Activated CD4-positive, alpha-beta T cell treated with anti-CD3 and anti-CD28 coated beads, Interleukin-2, amount 50 U/mL, for 1 hour (primary cell): ENCODE measurements around the gene SMIM21.

ENCODE experiments used
- DNase-seq: peaks from one replicate; pipeline ENCODE4 v3.0.0-alpha.2; 2020

Gene SMIM21

DNA sequence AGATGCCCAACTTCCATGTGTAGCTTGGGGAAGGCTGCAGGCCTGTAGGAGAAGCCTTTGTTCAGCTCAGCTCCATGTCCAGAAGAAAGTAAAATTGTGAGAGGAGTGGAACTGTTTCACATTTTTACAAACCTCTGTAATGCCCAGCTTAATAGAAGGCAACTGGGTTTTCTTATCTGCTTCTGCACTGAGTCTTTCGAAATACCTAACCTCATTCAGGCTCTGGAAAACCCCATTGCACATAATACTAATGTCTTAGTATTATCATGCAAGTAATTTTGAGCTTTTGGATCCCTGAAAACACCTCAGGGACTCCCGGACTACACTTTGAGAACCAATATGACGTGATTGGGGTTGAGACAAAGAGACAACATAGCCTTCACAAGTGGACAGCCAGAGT lies 5.8 kb downstream of the SMIM21 start:
- DNase-seq, result no peak

DNA sequence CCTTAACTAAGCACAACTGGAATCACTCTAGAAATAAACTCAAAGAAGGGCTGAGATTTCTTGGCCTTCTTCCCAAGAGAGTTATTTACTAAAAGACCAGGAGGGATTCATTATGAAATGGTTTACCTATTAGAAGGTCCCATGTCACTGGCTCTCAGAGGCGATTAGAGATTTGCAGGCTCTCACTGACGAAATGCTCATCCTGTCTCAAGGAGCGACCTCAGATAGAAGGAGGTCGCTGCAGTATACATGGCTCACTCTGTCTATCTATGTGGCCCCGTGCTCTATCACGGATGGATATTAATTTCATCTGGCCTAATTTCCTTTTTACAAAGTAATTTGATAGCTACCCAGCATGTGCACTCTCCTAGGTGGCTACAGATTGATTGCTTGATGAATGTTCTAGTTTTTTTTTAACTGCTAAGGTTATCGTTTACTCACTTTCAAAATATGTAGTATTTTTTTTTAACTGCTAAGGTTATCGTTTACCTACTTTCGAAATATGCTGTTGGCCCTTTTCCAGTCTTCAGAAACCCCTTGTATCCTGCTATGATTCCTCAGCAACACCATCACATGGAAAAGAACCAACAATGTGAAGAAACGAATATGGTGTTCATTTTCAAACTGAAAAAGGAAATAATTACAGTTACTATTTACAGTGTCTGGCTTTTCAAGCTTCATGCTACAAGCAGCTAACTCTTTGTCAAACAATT lies 9.1 kb downstream of the SMIM21 start:
- DNase-seq, result no peak

DNA sequence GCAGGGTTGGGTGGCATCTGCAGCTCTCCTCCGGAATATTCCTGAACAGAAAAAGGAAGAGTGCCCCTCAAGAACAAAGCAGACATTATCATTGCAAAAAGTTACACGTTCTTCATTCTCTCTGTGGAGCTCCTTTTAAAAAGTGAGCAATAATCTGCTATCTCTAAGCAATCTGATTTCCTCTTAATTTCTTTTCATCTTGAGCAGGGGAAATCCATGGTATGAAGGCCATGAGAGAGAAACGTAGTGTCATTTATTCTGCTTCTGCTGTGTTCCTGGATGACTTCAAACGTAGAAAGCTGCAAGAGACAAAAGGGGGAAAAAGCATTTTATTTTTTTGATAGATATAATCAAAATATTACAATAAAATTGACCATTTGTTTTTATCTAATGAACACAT lies 16.9 kb downstream of the SMIM21 start:
- no peak for DNase-seq

GRCh38 chr18:75409806-75410205 lies 17.7 kb downstream of the SMIM21 start:
- DNase-seq, result no peak

GRCh38 chr18:75408554-75409506 lies 18.7 kb downstream of the SMIM21 start:
- DNase-seq, result no peak

DNA sequence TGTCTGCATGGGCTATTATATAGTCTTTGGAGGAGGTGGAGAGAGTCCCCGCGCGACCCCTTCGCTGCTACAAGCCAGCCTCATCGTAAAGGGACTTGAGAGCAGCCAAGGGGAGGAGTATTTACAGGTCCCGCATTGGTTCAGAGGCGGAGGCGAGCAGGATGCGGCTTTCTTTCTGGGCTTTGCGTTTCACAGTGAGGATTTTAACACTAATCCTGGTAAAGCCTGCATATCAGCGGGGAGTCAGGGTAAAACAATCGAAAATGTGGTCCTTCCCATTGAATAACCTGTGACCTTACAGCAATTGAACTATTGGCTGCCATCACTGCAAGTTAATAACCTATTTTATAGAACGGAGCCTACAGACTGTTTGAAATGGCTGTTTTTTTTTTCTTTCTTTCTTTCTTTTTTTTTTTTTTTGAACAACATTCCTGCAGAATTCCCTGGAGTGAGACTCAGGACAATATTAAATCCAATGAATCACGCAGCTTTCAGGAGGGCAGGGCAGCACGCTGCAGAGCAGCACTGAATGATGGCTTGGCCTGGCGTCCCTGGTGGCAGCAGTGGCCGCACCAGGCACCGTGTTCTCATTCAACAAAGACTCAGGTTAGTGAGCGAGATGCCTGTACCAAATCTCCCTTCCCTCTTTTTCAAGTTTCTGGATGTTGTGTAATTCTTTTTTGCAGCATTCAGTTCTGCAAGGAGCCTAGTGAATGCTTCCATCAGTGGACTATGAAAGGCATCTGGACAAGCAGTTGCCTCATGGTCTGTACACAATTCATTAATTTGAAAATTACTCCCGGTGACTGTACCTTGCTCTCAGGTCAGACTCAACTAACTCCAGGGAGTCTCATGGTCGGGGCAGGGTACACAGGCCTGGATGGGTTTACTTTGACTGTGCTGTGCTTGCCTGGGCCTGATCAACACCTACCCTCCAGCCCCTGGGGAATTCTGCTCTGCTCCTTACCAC lies 19.8 kb downstream of the SMIM21 start:
- DNase-seq, result no peak

- no peak for DNase-seq
These were observed 20.7 kb downstream of the SMIM21 start for GRCh38 chr18:75406491-75407445.

DNA sequence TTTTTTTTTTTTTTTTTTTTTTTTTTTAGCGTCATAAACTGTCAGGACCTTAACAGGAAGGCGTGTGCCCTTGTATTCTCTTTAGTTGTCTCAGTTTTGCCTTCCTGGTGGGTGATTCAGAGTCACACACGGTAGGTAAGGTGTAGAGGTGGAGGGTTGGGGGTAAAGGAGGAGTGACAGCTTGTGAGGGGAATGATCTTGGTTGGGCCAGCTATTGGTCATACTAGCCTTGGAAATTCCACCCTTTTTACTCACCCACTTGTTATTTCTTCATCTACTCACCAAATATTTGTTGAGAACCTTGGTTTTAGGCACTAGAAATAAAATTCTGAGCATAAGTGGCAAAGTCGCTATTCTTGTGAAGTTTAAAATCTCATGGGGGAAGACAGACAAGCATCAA lies 22.2 kb downstream of the SMIM21 start:
- DNase-seq, result no peak

DNA sequence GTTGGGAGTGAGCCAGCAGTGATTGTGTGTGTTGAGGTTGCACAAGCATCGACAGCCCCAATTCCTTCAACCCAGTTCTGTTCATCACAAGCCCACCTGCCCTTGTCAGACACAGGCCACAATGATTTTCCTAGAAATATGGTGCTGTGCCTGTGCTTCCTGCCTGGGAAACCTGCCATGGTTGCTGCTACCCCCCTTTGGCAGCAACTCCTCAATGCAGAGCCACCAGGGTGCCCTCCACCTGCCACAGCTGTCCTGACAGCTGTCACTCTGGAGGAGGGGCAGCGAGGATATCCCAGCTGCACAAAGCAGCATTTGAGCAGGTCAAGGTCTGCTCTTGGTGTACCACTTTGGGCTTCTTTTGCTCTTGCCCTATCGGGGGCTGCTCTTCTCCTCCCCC lies 27.1 kb downstream of the SMIM21 start:
- DNase-seq, result no peak

GRCh38 chr18:75395137-75395536 lies 32.4 kb downstream of the SMIM21 start:
- no peak for DNase-seq

DNA sequence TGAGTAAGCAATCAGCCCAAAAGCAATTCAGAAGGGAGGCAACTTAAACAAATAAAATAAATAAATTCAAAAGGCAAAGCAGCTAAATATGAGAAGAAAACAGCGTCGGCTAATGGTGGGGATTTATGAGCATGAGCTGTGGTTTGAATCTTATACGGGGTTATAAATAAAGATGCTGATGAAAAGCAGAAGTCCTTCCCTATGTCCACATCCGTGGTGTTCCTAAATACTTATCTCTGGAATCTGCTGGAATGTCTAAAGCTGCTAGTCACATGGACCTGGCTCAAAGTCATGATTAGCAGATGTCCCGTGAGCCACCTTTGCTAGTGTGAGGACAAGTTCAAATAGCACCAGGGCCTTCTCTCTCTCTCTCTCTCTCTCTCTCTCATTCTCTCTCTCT lies 33.8 kb downstream of the SMIM21 start:
- no peak for DNase-seq

DNA sequence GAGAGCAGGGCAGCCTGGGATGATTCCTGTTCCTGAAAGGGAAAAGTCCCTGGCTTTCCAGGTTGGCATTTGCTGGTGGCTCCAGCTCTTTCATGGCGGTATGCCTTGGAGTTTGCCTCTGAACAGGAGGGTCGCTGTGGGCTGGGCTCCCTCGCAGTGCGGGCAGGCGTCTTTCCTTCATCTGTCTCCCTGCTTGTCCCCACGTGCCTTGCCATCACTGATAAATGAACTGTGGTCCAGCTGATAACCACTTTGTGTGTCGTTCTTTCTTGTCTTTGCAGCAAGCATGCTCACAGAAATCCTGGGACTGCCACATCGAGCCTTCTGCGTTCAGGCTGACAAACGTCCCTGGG lies 35.3 kb downstream of the SMIM21 start:
- no peak for DNase-seq

GRCh38 chr18:75391279-75392225 lies 36.0 kb downstream of the SMIM21 start:
- no peak for DNase-seq

DNA sequence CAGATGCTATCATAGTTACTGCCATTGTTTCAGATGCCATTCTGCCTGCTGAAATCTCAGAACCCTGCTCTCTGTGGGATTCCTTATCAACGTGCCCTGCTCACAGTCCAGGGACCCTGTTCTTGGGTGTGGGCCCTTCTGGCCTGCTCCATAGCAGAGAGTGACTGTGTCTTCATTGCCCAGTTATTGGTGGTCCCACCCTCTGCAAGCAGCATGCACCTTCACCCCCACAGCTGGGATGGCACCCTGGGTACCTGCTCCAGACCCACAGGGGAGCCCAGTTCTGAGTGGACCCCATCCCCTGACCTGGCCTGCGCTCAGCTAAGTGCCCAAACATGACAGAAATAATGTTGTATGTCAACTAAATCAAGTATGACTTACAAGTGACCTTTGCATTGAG lies 36.6 kb downstream of the SMIM21 start:
- no peak for DNase-seq

DNA sequence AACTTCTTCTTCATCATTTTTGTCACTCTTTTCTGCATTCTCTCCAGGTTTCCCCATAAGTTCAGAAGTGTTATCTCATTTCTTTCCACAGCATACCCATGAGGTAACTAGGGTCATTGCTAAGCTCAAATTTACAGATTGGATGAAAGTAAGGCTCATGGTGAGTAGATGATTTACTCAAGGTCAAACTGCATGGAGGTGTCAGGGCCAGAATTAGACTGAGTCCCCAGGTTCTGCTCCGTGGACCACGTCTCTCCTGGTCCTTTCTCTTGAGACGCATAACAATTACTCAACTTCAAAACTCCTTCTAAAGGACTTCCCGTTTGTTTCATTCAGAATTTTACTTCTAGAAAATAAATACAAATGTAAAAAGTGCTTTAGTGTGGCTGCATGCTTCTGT lies 43.4 kb downstream of the SMIM21 start:
- no peak for DNase-seq

GRCh38 chr18:75378376-75379315 lies 48.9 kb downstream of the SMIM21 start:
- no peak for DNase-seq

- DNase-seq, result no peak
These were observed 49.6 kb downstream of the SMIM21 start for GRCh38 chr18:75377926-75378325.

GRCh38 chr18:75377258-75377657 lies 50.2 kb downstream of the SMIM21 start:
- no peak for DNase-seq

DNA sequence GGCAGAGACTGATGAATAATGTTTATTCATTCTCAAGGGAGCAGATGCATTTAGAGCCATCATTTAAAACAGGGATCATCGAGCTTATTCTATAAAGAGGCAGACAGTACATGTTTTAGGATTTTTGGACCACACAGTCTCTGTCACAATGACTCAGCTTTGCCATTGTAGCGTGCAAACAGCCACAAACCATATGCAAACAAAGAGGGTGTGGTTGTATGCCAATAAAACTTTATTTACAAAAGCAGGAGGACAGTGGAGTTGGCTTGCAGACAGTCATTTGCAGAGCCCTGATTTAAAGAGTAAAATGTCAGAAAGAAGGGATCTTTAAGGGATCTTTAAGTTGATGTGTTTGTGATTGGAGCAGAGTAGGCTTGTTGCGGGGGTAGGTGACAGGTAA lies 51.5 kb downstream of the SMIM21 start:
- DNase-seq, result no peak

DNA sequence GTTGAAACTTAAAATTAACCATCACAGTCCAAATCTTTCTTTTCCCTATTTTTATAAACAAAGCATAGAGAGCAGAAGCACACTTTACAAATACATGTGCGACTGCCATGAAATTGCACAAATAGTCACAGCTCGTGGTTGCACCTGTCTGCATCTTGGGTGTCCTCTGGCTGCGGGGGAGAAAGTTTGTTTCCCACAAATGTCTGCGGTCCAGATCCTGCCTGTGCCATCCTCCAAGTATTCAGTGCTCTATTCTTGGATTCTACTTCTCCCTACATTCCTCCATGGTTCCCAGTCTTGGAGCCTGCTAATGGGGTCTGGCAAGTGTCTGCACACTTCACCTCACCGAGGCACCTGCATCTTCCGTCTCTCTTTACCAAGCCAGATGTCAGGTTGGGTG lies 52.2 kb downstream of the SMIM21 start:
- no peak for DNase-seq
